Smooth muscle cell (in vitro differentiated cells): ENCODE data around the gene RHNO1. TPM values are rescaled to one million over a fixed set of nuclear protein-coding genes. Genes with fewer than 3 reads are reported as not detected.
"Not testable (repeated sequence)": the region's sequence is repeated elsewhere in the genome, so short reads cannot be mapped to it uniquely, and the experiment has no call there.

Source experiments
- DNase-seq: peaks from one replicate; lab custom pipeline; 2025; ENCODE audit not compliant: unreplicated experiment; lab: John Stamatoyannopoulos, UW
- H2AFZ ChIP-seq: fragments of 200-600 bp; sonication (generic); 2 replicates; pipeline ENCODE4 v1.6.0; 2016; ENCODE audit warnings: antibody characterized with exemption, low read depth, mild to moderate bottlenecking
- H3F3A ChIP-seq: fragments of 200-600 bp; sonication (generic); 2 replicates; pipeline ENCODE4 v1.6.0; 2017; ENCODE audit warnings: antibody characterized with exemption, low read depth
- H3K27ac ChIP-seq: fragments of 200-600 bp; sonication (generic); 2 replicates; pipeline ENCODE4 v1.5.1; 2016; ENCODE audit warnings: low read depth, mild to moderate bottlenecking
- H3K27me3 ChIP-seq: fragments of 200-600 bp; sonication (generic); 2 replicates; pipeline ENCODE4 v1.6.1; 2016; ENCODE audit warnings: low read depth, mild to moderate bottlenecking
- H3K36me3 ChIP-seq: fragments of 200-600 bp; sonication (generic); 2 replicates; pipeline ENCODE4 v1.5.1; 2016; ENCODE audit warnings: low read depth
- H3K4me1 ChIP-seq: fragments of 200-600 bp; sonication (generic); 2 replicates; pipeline ENCODE4 v1.5.1; 2016; ENCODE audit warnings: low read depth
- H3K4me2 ChIP-seq: fragments of 200-600 bp; sonication (generic); 2 replicates; pipeline ENCODE4 v1.6.0; 2016; ENCODE audit warnings: mild to moderate bottlenecking
- H3K4me3 ChIP-seq: fragments of 200-600 bp; sonication (generic); 2 replicates; pipeline ENCODE4 v1.5.1; 2016; ENCODE audit warnings: mild to moderate bottlenecking
- H3K79me2 ChIP-seq: fragments of 200-600 bp; sonication (generic); 2 replicates; pipeline ENCODE4 v1.6.0; 2016; ENCODE audit warnings: low read depth, mild to moderate bottlenecking
- H3K9ac ChIP-seq: fragments of 200-600 bp; sonication (generic); 2 replicates; pipeline ENCODE4 v1.6.0; 2016; ENCODE audit warnings: low read depth
- H3K9me3 ChIP-seq: fragments of 200-600 bp; sonication (generic); replicated peaks from 2 replicates; pipeline ENCODE4 v1.5.1; 2016; ENCODE audit warnings: low read depth
- H4K20me1 ChIP-seq: fragments of 200-600 bp; sonication (generic); 2 replicates; pipeline ENCODE4 v1.6.0; 2016; ENCODE audit warnings: low read depth
- CTCF ChIP-seq: fragments of 200-600 bp; sonication (generic); IDR thresholded peaks from 2 replicates; pipeline ENCODE4 v1.5.1; 2017; ENCODE audit warnings: borderline replicate concordance, mild to moderate bottlenecking, antibody characterized with exemption; ENCODE audit not compliant: insufficient read depth, poor library complexity, severe bottlenecking
- WGBS: methylation state at CpG from one replicate; pipeline ENCODE4 v1.1.7; 2016; ENCODE audit warnings: low lambda C conversion rate; 5-methylcytosine and 5-hydroxymethylcytosine counted together
- polyA plus RNA-seq: library from polyadenylated mRNA; unstranded; fragments of >200 nt; fragmentation: Nextera tagmentation; extraction: Ambion mirVana; gene quantifications from 2 replicates; pipeline ENCODE4 v1.2.1, GENCODE V29; 2016
- total RNA-seq: library from RNA; depleted of rRNA; stranded (reverse); fragments of >200 nt; gene quantifications from 2 replicates; pipeline ENCODE4 v1.2.3, GENCODE V29; 2014

Gene RHNO1
- total and polyA plus RNA-seq, 2 experiments from 2014 or later = 22.6 to 29.7 TPM

- H3K27me3 ChIP-seq = no peaks in the 10 kb centered on the region
- no peak overlapping the region for H2AFZ ChIP-seq
- no peaks in the 10 kb centered on the region for H3K79me2 ChIP-seq
- H3F3A ChIP-seq = no peaks in the 10 kb centered on the region
- peaks cover 4% of the 10 kb centered on the region for H3K4me1 ChIP-seq
- no peak overlapping the region for H3K4me2 ChIP-seq
- no peak overlapping the region for H3K9ac ChIP-seq
- no peak for TF ChIP-seq CTCF
- H3K4me3 ChIP-seq = no peak overlapping the region
- H3K27ac ChIP-seq = no peak overlapping the region
- H4K20me1 ChIP-seq = no peaks in the 10 kb centered on the region
- no peaks in the 10 kb centered on the region for H3K36me3 ChIP-seq
- no peak for DNase-seq
- H3K9me3 ChIP-seq = no peaks in the 10 kb centered on the region
Measured at GRCh38 chr12:2860170-2860569, 16.9 kb upstream of the RHNO1 start.

- Histone ChIP-seq H3K36me3 (no peaks in the 10 kb centered on the region), H3K79me2 (no peaks in the 10 kb centered on the region), H3K27ac (no peak overlapping the region), H3K9ac (no peak overlapping the region), H4K20me1 (no peaks in the 10 kb centered on the region), H3K4me1 (no peaks in the 10 kb centered on the region), H3K9me3 (no peaks in the 10 kb centered on the region), H3F3A (no peaks in the 10 kb centered on the region), H3K4me2 (no peak overlapping the region), H3K27me3 (no peaks in the 10 kb centered on the region), H2AFZ (no peak overlapping the region), H3K4me3 (no peak overlapping the region)
- WGBS = 98% methylated on average over 7 of the region's 7 CpGs
- no peak for TF ChIP-seq CTCF
- DNase-seq = no peak
Measured at GRCh38 chr12:2862876-2863275, 14.1 kb upstream of the RHNO1 start.

- H3K36me3 ChIP-seq, H2AFZ ChIP-seq, H4K20me1 ChIP-seq, H3K79me2 ChIP-seq, H3K27ac ChIP-seq, H3K9me3 ChIP-seq, DNase-seq, H3K4me1 ChIP-seq, H3K4me3 ChIP-seq, H3K9ac ChIP-seq, H3K27me3 ChIP-seq, H3K4me2 ChIP-seq, H3F3A ChIP-seq: not testable (repeated sequence)
- 98% methylated on average over 7 of the region's 7 CpGs for WGBS
Measured at GRCh38 chr12:2863402-2863801, 13.6 kb upstream of the RHNO1 start.

DNA sequence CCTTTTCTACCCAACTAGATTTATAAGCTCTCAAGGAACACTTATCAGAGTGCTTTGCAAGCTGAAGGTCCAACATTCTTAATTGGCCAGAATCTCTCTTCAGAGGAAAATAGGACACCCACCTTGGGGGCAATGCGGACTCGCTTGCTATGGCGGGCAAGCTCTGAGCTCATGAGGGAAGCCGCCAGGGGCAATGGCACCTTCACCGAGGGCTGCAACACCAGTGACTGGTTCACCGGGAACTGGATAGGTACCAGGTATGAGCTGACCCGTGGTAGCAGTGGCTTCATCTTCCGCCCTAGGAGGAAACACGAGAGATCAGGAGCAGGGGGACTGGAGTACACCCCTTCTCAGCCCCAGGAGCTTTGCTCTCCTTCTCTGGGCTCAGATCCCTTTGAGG lies 12.8 kb upstream of the RHNO1 start:
- H4K20me1 ChIP-seq = no peaks in the 10 kb centered on the region
- H3K4me1 ChIP-seq = no peaks in the 10 kb centered on the region
- H3K9me3 ChIP-seq = no peaks in the 10 kb centered on the region
- TF ChIP-seq CTCF = no peak
- no peak for DNase-seq
- 100% methylated on average over 9 of the region's 9 CpGs for WGBS
- no peaks in the 10 kb centered on the region for H3K27me3 ChIP-seq
- H3K79me2 ChIP-seq = no peaks in the 10 kb centered on the region
- H3K4me2 ChIP-seq = no peak overlapping the region
- no peaks in the 10 kb centered on the region for H3F3A ChIP-seq
- H3K36me3 ChIP-seq = no peaks in the 10 kb centered on the region
- no peak overlapping the region for H3K27ac ChIP-seq
- H2AFZ ChIP-seq = no peak overlapping the region
- H3K9ac ChIP-seq = no peak overlapping the region
- H3K4me3 ChIP-seq = no peak overlapping the region

DNA sequence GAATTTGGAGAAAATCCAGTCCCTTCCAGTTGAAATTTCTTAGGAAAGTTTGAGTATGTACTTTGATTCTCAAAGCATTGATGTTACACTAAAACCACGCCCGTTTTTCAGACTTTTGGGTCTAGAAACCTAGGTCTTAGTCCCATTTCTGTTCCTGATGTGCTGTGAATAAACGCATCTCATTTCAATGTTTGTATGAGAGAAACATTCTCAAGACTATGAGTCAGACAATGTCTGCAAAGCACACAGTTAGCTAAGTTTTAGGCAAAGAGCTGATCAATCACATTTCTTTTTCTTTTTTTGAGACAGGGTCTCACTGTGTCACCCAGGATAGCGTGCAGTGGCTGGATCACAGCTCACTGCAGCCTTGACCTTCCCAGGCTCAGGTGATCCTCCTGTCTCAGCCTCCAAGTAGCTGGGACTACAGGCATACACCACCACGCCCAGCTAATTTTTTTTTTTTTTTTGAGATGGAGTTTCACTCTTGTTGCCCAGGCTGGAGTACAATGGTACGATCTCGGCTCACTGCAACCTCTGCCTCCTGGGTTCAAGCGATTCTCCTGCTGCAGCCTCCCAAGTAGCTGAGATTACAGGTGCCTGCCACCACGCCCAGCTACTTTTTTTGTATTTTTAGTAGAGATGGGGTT lies 7.9 kb upstream of the RHNO1 start:
- H3K36me3 ChIP-seq, H3K27me3 ChIP-seq, H3F3A ChIP-seq, H2AFZ ChIP-seq, DNase-seq, H3K79me2 ChIP-seq, H3K4me3 ChIP-seq, H3K9me3 ChIP-seq, H3K4me1 ChIP-seq, H4K20me1 ChIP-seq, H3K4me2 ChIP-seq, H3K9ac ChIP-seq, H3K27ac ChIP-seq: not testable (repeated sequence)
- 90% methylated on average over 9 of the region's 9 CpGs for WGBS
